ENCODE results near the gene SKP2.
"Not testable (repeated sequence)": the region's sequence is repeated elsewhere in the genome, so short reads cannot be mapped to it uniquely, and the experiment has no call there.

DNA sequence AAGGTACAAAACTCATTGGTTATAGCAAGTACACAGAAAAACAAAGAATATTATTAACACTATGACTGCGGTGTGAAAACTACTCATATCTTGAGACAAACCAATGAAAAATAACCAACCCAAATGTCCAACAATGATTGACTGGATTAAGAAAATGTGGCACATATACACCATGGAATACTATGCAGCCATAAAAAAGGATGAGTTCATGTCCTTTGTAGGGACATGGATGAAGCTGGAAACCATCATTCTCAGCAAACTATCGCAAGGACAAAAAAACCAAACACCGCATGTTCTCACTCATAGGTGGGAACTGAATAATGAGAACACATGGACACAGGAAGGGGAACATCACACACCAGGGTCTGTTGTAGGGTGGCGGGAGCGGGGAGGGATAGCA is 22.2 kb upstream of the SKP2 start:
- TF ChIP-seq CTCF (IDR thresholded peaks at IDR 0.05; ENCODE audit: low read depth, low read length, missing input control); RAD21 (IDR thresholded peaks at IDR 0.05); JUND (IDR thresholded peaks at IDR 0.05); RXRA (IDR thresholded peaks at IDR 0.05); MAX (IDR thresholded peaks at IDR 0.05); GABPA (IDR thresholded peaks at IDR 0.05 in 1 of 2, conservative IDR thresholded peaks at IDR 0.05 in 1 of 2); ATF3 (IDR thresholded peaks at IDR 0.05): not testable (repeated sequence)
- TF ChIP-seq, protein P1, sequence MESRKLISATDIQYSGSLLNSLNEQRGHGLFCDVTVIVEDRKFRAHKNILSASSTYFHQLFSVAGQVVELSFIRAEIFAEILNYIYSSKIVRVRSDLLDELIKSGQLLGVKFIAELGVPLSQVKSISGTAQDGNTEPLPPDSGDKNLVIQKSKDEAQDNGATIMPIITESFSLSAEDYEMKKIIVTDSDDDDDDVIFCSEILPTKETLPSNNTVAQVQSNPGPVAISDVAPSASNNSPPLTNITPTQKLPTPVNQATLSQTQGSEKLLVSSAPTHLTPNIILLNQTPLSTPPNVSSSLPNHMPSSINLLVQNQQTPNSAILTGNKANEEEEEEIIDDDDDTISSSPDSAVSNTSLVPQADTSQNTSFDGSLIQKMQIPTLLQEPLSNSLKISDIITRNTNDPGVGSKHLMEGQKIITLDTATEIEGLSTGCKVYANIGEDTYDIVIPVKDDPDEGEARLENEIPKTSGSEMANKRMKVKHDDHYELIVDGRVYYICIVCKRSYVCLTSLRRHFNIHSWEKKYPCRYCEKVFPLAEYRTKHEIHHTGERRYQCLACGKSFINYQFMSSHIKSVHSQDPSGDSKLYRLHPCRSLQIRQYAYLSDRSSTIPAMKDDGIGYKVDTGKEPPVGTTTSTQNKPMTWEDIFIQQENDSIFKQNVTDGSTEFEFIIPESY (IDR thresholded peaks at IDR 0.05): not testable (repeated sequence)
